Pons (tissue), 1 donor: ENCODE measurements around the gene SUSD4.
"Not testable (repeated sequence)": the region's sequence is repeated elsewhere in the genome, so short reads cannot be mapped to it uniquely, and the experiment has no call there.

Experiments used
- DNase-seq: peaks from one replicate; pipeline ENCODE4 v3.0.0-alpha.2; 2016; ENCODE audit warnings: low spot score

SUSD4 gene

GRCh38 chr1:223289621-223290020 lies 74.4 kb downstream of the SUSD4 start:
- DNase-seq = no peak

- DNase-seq = no peak
These were observed 75.2 kb downstream of the SUSD4 start for GRCh38 chr1:223288826-223289225.

- DNase-seq = no peak
These were observed 78.5 kb downstream of the SUSD4 start for GRCh38 chr1:223285452-223285851.

- DNase-seq = not testable (repeated sequence)
These were observed 80.3 kb downstream of the SUSD4 start for GRCh38 chr1:223283697-223284096.

- not testable (repeated sequence) for DNase-seq
These were observed 85.7 kb downstream of the SUSD4 start for GRCh38 chr1:223278311-223278710.

- DNase-seq = no peak
These were observed 87.9 kb downstream of the SUSD4 start for GRCh38 chr1:223276029-223276428.

GRCh38 chr1:223273511-223273910 lies 90.5 kb downstream of the SUSD4 start:
- DNase-seq = no peak

- no peak for DNase-seq
These were observed 92.7 kb downstream of the SUSD4 start for GRCh38 chr1:223271085-223271781.

GRCh38 chr1:223270155-223270554 lies 93.8 kb downstream of the SUSD4 start:
- DNase-seq = no peak

GRCh38 chr1:223269006-223269405 lies 95.0 kb downstream of the SUSD4 start:
- DNase-seq = no peak

- DNase-seq = no peak
These were observed 97.3 kb downstream of the SUSD4 start for GRCh38 chr1:223266632-223267172.

GRCh38 chr1:223264983-223265908 lies 98.7 kb downstream of the SUSD4 start:
- no peak for DNase-seq

- no peak for DNase-seq
These were observed 99.4 kb downstream of the SUSD4 start for GRCh38 chr1:223264529-223264928.

GRCh38 chr1:223261914-223262313 lies 102.1 kb downstream of the SUSD4 start:
- no peak for DNase-seq

- DNase-seq = no peak
These were observed 103.3 kb downstream of the SUSD4 start for GRCh38 chr1:223260712-223261111.

GRCh38 chr1:223259462-223259861 lies 104.5 kb downstream of the SUSD4 start:
- DNase-seq = no peak

GRCh38 chr1:223258751-223259198 lies 105.2 kb downstream of the SUSD4 start:
- DNase-seq = no peak

GRCh38 chr1:223257856-223258550 lies 106.0 kb downstream of the SUSD4 start:
- no peak for DNase-seq

- no peak for DNase-seq
These were observed 107.9 kb downstream of the SUSD4 start for GRCh38 chr1:223256034-223256433.

GRCh38 chr1:223253916-223254315 lies 110.1 kb downstream of the SUSD4 start:
- DNase-seq = no peak

- DNase-seq = not testable (repeated sequence)
These were observed 112.6 kb downstream of the SUSD4 start for GRCh38 chr1:223251387-223251786.

- no peak for DNase-seq
These were observed 113.4 kb downstream of the SUSD4 start for GRCh38 chr1:223250632-223251015.
